AG09309 (cell line): Measurements from ENCODE around the gene MICAL3.

Experiments used
- DNase-seq: peaks from one replicate; pipeline ENCODE4 v3.0.0-alpha.2; 2010; ENCODE audit warnings: low read depth
- H3K4me3 ChIP-seq: 2 replicates; pipeline ENCODE4 v1.5.1; 2011; ENCODE audit warnings: mild to moderate bottlenecking, low read depth, low read length, moderate library complexity; ENCODE audit not compliant: control insufficient read depth
- CTCF ChIP-seq: IDR thresholded peaks from 2 replicates; pipeline ENCODE4 v1.5.1; 2011; ENCODE audit warnings: mild to moderate bottlenecking, low read depth, low read length, inconsistent platforms; ENCODE audit not compliant: insufficient read depth, control insufficient read depth; ENCODE audit errors: missing control alignments

MICAL3 gene

GRCh38 chr22:17746916-17747315 lies 277.4 kb downstream of the MICAL3 start:
- H3K4me3 ChIP-seq, result no peak overlapping the region
- no peak for TF ChIP-seq CTCF
- no peak for DNase-seq

- no peak overlapping the region for H3K4me3 ChIP-seq
- no peak for TF ChIP-seq CTCF
- DNase-seq, result no peak
These were observed 279.9 kb downstream of the MICAL3 start for GRCh38 chr22:17744430-17744829.

- no peak for TF ChIP-seq CTCF
These were observed 280.5 kb downstream of the MICAL3 start for GRCh38 chr22:17743661-17744411.

GRCh38 chr22:17742527-17742902 lies 281.8 kb downstream of the MICAL3 start:
- TF ChIP-seq CTCF, result peak; percentile 84
- H3K4me3 ChIP-seq, result no peak overlapping the region
- DNase-seq, result no peak

More at GRCh38 chr22:17743661-17744411, 280.5 kb downstream of the MICAL3 start:
- no peak for DNase-seq
- H3K4me3 ChIP-seq, result no peak overlapping the region

GRCh38 chr22:17741866-17742526 lies 282.4 kb downstream of the MICAL3 start:
- no peak for TF ChIP-seq CTCF
- no peak overlapping the region for H3K4me3 ChIP-seq
- DNase-seq, result no peak

GRCh38 chr22:17739196-17739975 lies 285.0 kb downstream of the MICAL3 start:
- no peak for TF ChIP-seq CTCF
- no peak overlapping the region for H3K4me3 ChIP-seq
- DNase-seq, result no peak
